Skeletal muscle cell (primary cell): ENCODE results near the gene CNTNAP4.

Experiments
- DNase-seq: peaks from one replicate; pipeline ENCODE4 v3.0.0-alpha.2; 2010; ENCODE audit warnings: low read depth
- H3K4me3 ChIP-seq: 2 replicates; pipeline ENCODE4 v1.5.1; 2011; ENCODE audit warnings: low read depth, mild to moderate bottlenecking, control low read depth, low read length, moderate library complexity

The CNTNAP4 gene

DNA sequence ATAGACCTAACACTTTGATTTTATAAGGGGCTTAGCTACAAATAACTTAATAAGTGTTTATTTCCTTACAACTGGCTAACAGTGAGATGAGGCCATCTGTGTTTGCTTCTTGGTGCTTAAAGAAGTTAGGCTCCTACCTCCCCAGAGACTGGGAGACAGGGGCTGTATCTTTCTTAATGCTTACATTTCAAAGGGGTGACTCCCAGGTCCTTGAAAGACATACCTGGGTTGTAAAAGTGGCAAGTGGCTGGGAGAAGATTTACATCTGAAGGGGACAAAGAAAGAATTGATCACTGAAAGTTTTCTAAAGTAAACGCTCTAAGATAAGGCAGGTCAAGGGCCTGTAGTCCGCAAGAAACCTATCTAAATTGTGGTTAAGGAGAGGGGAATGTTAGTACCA is 196.8 kb downstream of the CNTNAP4 start:
- H3K4me3 ChIP-seq: no peak overlapping the region
- no peak for DNase-seq

DNA sequence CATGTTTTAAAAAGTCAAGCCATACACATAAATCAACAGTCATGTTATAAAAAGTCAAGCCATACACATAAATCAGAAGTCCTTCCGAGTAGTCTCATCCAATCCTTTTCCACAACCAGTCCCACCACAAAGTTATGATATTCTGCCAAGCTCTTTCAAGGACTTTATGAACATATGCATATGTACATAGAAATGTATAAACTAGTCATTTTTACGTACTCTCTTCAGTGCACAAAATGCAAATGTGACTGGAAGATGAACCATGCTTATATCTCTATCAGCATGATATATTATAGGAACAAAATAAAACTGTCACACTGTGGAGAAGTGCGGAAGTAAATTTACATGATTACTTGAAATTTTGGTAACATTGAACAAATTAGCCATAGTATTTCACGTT is 200.9 kb downstream of the CNTNAP4 start:
- H3K4me3 ChIP-seq: no peak overlapping the region
- DNase-seq: no peak

- no peak for DNase-seq
- H3K4me3 ChIP-seq: no peak overlapping the region
Measured at GRCh38 chr16:76483307-76483909, 206.2 kb downstream of the CNTNAP4 start.

DNA sequence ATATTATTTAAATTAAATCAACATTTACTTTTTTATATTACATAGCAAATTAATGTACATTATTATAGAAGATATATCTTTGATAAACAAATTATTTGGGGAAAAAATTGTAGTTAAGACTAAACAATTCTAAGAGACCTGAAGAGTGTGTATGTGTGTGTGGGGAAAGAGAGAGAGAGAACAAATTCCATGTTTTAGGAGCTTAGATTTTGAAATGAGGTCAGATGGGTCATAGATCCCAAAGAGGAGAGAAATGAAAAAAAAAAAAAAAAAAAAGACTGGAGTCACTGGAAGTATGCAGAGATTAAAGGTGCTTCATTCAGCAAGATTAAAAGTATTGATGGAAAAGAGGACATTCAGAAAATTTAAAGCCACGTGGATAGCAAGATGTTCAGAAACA is 206.8 kb downstream of the CNTNAP4 start:
- H3K4me3 ChIP-seq: no peak overlapping the region
- DNase-seq: no peak

- no peak for DNase-seq
- no peak overlapping the region for H3K4me3 ChIP-seq
Measured at GRCh38 chr16:76486740-76487139, 209.5 kb downstream of the CNTNAP4 start.

- no peak overlapping the region for H3K4me3 ChIP-seq
- no peak for DNase-seq
Measured at GRCh38 chr16:76487411-76488064, 210.3 kb downstream of the CNTNAP4 start.

DNA sequence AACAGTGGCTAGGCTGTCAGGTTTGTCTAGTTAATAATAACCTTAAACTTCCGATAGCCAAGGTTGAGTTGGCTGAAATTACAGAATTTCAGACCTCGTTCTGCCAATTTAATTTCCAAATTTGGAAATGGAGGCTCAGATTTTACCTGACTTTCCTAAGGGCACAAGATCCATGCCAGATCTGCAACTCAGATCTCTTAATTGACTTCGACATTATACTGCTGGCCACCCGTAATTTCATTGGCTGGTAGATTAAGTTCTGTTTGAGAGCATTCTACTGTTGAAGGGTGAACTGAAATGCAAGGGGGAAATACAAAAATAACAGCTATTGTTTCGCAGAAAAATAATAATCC is 210.8 kb downstream of the CNTNAP4 start:
- H3K4me3 ChIP-seq: no peak overlapping the region
- DNase-seq: no peak

DNA sequence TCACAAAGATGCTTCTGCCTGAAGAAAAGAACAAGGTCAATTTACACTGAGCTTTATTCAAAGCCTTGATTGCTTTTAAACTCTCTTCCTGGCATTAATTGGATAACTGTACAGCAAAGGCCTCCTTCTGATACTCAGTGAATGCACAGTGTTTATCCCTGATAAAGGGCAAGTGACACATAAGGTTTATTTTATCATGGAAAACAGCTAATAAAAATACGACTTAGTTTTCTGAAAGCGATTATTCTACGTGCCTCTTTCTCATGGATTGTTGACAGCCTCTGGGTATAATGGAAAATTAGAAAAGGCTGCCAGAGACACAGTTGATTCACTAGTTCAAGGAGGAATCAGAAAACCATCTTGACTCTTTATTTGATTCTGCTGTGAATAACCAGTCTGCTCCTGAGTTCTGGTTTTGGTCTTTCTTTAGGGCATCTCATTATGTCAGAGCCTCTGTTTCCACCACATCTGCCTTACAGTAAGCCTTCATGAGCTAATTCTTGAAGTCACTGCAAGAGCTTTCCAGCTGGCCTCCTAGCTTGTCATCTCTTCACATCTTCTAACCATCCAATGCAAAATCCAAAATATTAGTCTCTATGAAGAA is 212.9 kb downstream of the CNTNAP4 start:
- DNase-seq: no peak
- H3K4me3 ChIP-seq: no peak overlapping the region

GRCh38 chr16:76500006-76500405 is 222.8 kb downstream of the CNTNAP4 start:
- H3K4me3 ChIP-seq: no peak overlapping the region
- no peak for DNase-seq

- no peak overlapping the region for H3K4me3 ChIP-seq
- DNase-seq: no peak
Measured at GRCh38 chr16:76502063-76502462, 224.9 kb downstream of the CNTNAP4 start.

- no peak overlapping the region for H3K4me3 ChIP-seq
- DNase-seq: no peak
Measured at GRCh38 chr16:76502555-76502954, 225.4 kb downstream of the CNTNAP4 start.

- no peak for DNase-seq
- no peak overlapping the region for H3K4me3 ChIP-seq
Measured at GRCh38 chr16:76503091-76503490, 225.9 kb downstream of the CNTNAP4 start.

GRCh38 chr16:76511203-76511602 is 234.0 kb downstream of the CNTNAP4 start:
- H3K4me3 ChIP-seq: no peak overlapping the region
- no peak for DNase-seq

DNA sequence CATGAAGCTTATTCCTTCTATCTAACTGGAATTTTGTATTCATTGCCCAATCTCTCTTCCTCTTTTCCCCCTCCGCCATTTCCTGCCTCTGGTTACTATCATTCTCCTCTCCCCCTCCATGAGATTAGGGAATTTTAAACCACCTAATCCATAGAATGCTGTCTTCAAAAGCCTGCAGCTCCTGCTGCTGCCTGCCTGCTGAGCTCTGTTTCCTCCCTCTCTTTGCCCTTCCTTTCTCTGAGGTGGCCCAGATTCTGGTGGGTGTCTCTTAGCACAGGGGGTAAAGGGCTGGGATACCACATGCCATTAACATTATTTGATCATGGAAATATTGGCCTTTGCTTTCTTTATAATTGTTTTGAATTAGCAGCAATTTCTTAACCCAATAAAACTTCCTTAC is 241.6 kb downstream of the CNTNAP4 start:
- no peak for DNase-seq
- H3K4me3 ChIP-seq: no peak overlapping the region

DNA sequence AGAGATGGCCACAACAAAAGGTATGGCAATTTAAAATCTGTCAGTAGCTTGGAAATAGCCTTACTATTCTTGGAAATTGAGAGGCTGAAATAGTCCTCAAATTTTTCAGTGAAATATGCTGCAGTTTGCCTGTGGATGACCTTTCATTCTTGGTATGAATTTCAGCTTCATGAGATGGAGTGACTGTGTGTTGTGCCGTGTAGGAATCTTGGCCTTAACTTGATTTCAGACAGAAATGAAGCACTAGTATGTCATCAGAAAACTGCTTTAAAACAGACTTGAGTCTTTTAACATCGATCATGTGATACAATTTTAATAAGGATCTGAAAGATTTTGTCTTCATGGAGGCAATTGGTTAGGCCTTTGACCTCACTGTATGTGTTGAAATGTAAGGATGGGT is 247.2 kb downstream of the CNTNAP4 start:
- DNase-seq: no peak
- H3K4me3 ChIP-seq: no peak overlapping the region

DNA sequence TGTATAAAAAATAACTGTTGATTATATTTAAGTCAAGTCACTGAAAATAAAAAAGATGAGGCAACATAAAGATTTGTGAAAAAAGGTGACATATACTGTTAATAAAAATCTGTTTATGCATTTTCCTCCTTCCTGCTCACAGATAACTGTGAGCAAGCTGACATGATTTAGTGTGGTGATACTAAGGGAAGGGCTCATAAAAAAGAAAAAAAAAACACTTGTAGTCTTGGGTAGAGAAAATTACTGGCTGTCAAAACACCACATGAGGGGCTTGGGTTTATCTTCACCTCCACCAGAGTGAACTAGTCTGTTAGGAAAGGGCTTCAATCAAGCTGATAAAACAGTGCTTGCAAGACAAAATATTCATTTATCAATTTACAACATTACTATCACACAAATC is 247.6 kb downstream of the CNTNAP4 start:
- H3K4me3 ChIP-seq: no peak overlapping the region
- DNase-seq: no peak

GRCh38 chr16:76527244-76527643 is 250.0 kb downstream of the CNTNAP4 start:
- no peak overlapping the region for H3K4me3 ChIP-seq
- DNase-seq: no peak

- H3K4me3 ChIP-seq: no peak overlapping the region
- DNase-seq: no peak
Measured at GRCh38 chr16:76529120-76529519, 251.9 kb downstream of the CNTNAP4 start.

GRCh38 chr16:76531236-76531635 is 254.0 kb downstream of the CNTNAP4 start:
- DNase-seq: no peak
- H3K4me3 ChIP-seq: no peak overlapping the region

GRCh38 chr16:76532188-76532973 is 255.2 kb downstream of the CNTNAP4 start:
- no peak overlapping the region for H3K4me3 ChIP-seq
- DNase-seq: no peak
